Naive thymus-derived CD8-positive, alpha-beta T cell (primary cell): ENCODE results near the gene PSMC6. TPM values are rescaled to one million over a fixed set of nuclear protein-coding genes. Genes with fewer than 3 reads are reported as not detected.

Experiments used
- ATAC-seq, 2 donors: fragments of 150-1000 bp; cut with Tn5 transposase in 1 of 2; sonication (Bioruptor Pico), chemical (Tn5 transposase) in 1 of 2; 1 replicate in 1 of 2; 2 replicates in 1 of 2; pipeline ENCODE4 v1.10.0; 2021; ENCODE audit warnings: mild to moderate bottlenecking in 2 of 2, moderate library complexity in 2 of 2
- POLR2A ChIA-PET: fragments of 350-600 bp; sonication (Branson Sonifier 250); formaldehyde crosslinking; loops from one replicate; lab custom pipeline; 2021; ENCODE audit warnings: antibody characterized with exemption; lab: Charles Lee
- DNase-seq, 10 donors: peaks; one replicate each; pipeline versions ENCODE4 v3.0.0 to v3.0.0-alpha.2; 2020 to 2022
- H3K27ac Mint-ChIP-seq, 10 donors: one replicate each; pipeline ENCODE4 v1.8.0; 2020 to 2022; ENCODE audit warnings: mild to moderate bottlenecking in 10 of 10, mixed read lengths in 10 of 10, moderate library complexity in 4 of 10, inconsistent platforms in 1 of 10
- H3K27me3 Mint-ChIP-seq, 5 donors: one replicate each; pipeline ENCODE4 v1.8.0; 2021 to 2022; ENCODE audit warnings: mixed read lengths in 5 of 5
- H3K36me3 Mint-ChIP-seq, 3 donors: one replicate each; pipeline ENCODE4 v1.8.0; 2020 to 2022; ENCODE audit warnings: mixed read lengths in 3 of 3, mild to moderate bottlenecking in 2 of 3, inconsistent platforms in 1 of 3
- H3K4me1 Mint-ChIP-seq, 4 donors: one replicate each; pipeline ENCODE4 v1.8.0; 2021 to 2022; ENCODE audit warnings: mixed read lengths in 4 of 4
- H3K4me3 Mint-ChIP-seq, 10 donors: one replicate each; pipeline ENCODE4 v1.8.0; 2020 to 2022; ENCODE audit warnings: mild to moderate bottlenecking in 10 of 10, mixed read lengths in 10 of 10, moderate library complexity in 6 of 10, inconsistent platforms in 1 of 10
- H3K9me3 Mint-ChIP-seq, 9 donors: one replicate each; pipeline ENCODE4 v1.8.0; 2020 to 2022; ENCODE audit warnings: mixed read lengths in 9 of 9, mild to moderate bottlenecking in 3 of 9, inconsistent platforms in 1 of 9, moderate library complexity in 1 of 9
- polyA plus RNA-seq, 3 donors: library from polyadenylated mRNA; unstranded; fragments of 300-500 nt; fragmentation: Illumina TruSeq; gene quantifications; one replicate each; pipeline ENCODE4 v1.2.3, GENCODE V29; 2021
- total RNA-seq, 8 experiments: library from RNA in 2 of 8; stranded (reverse) in 2 of 8; gene quantifications; one replicate each; pipeline ENCODE4 v1.2.3 and lab custom pipeline; 2021 to 2026

PSMC6 gene
- total RNA-seq: 100 to 1,000 TPM in 1 of 2 experiments, 10 to 100 TPM in 1; 100.0 to 103 TPM
- polyA plus RNA-seq: 10 to 100 TPM; 38.1 to 60.1 (median 52.0) TPM
- 71.8 to 170 (median 115) reads per million in 6 experiments for total RNA-seq (lab: John Stamatoyannopoulos, UW)

GRCh38 chr14:52706724-52707706 is at the start of gene PSMC6:
Gene PSMC6 (plus strand): TSS chr14:52707200. CDS start chr14:52707220, 20 bp downstream.
- H3K27ac Mint-ChIP-seq: peak within 1 kb of the TSS; percentile 95 to 99 (median 97)
- POLR2A ChIA-PET: interaction anchor here (0.6 to 1.9 kb wide), 13 partner anchors 11 to 446 kb away, joined by 3 to 12 read pairs (median 4); partner anchors contain the start of genes DDHD1, ERO1A, GPR137C and TXNDC16
- H3K9me3 Mint-ChIP-seq: peaks cover 0 to 4% (median 0%) of the 10 kb centered on the region in 9 donors
- peak within 1 kb of the TSS; percentile 93 to 99 (median 98) for H3K4me3 Mint-ChIP-seq
- no peaks in the 10 kb centered on the region for H3K27me3 Mint-ChIP-seq
- peaks cover 16 to 41% (median 31%) of the 10 kb centered on the region in 4 donors for H3K4me1 Mint-ChIP-seq
- peak; percentile 85 to 97 (median 92) for DNase-seq
- peaks cover 3 to 41% (median 4%) of the 10 kb centered on the region in 3 donors for H3K36me3 Mint-ChIP-seq
- ATAC-seq: peak; percentile 96 to 97

GRCh38 chr14:52660325-52660724 is 46.7 kb upstream of the PSMC6 start:
- DNase-seq: no peak
- Mint-ChIP-seq H3K27ac (no peak overlapping the region), H3K4me3 (no peak overlapping the region), H3K36me3 (peaks cover 10 to 64% (median 25%) of the 10 kb centered on the region in 3 donors), H3K27me3 (no peaks in the 10 kb centered on the region), H3K4me1 (peaks cover 0 to 2% (median 0%) of the 10 kb centered on the region in 4 donors), H3K9me3 (no peaks in the 10 kb centered on the region)
- POLR2A ChIA-PET: no interaction called here
- no peak for ATAC-seq

DNA sequence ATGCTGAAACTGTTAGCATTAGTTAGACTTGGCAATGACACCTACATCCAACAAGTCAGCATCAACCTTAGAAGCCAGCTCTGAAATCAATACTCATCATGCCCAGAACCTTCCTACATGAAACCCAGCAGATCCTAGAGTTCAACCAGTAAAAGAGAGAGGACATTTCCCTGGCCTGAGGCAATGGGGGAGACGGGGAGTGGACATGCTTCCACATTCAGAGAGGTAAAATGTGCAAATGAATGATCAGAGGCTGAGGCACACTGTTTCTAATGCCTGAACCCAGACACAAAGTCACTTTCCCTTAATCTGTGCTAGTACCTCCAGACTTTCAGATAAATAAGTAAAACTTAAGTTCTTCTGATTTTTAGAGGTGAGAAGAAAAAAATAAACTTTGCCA is 46.2 kb upstream of the PSMC6 start:
- no peak for DNase-seq
- Mint-ChIP-seq H3K9me3 (no peaks in the 10 kb centered on the region), H3K27ac (peak overlapping the region in 1 of 10 donors; percentile 80), H3K4me1 (peaks cover 0 to 2% (median 0%) of the 10 kb centered on the region in 4 donors), H3K4me3 (no peak overlapping the region), H3K36me3 (peaks cover 10 to 66% (median 29%) of the 10 kb centered on the region in 3 donors), H3K27me3 (no peaks in the 10 kb centered on the region)
- no peak for ATAC-seq
- POLR2A ChIA-PET: no interaction called here

DNA sequence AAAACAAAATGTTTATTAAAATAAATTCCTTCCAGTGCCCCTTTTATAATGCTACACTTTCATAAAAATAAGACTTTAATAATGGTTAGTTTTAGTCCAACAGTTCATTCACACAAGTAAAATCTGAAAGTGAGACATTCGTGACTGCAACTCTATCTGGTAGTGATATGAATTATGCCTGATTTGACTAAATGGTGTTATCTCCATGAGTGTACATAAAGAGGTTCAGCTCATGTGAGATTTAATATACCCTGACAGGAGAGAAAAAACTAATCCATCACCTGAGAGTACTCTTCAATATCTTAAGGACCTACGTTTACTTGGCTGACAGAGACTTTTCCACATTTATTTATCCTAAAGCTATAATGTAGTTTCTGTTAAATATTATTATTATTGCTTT is 45.7 kb upstream of the PSMC6 start:
- Mint-ChIP-seq H3K4me1 (peaks cover 0 to 2% (median 0%) of the 10 kb centered on the region in 4 donors), H3K4me3 (no peak overlapping the region), H3K9me3 (no peaks in the 10 kb centered on the region), H3K27me3 (no peaks in the 10 kb centered on the region), H3K27ac (no peak overlapping the region), H3K36me3 (peaks cover 10 to 65% (median 29%) of the 10 kb centered on the region in 3 donors)
- DNase-seq (no peak), ATAC-seq (no peak)
- POLR2A ChIA-PET: no interaction called here

- DNase-seq (no peak), ATAC-seq (no peak)
- POLR2A ChIA-PET: no interaction called here
- Mint-ChIP-seq H3K9me3 (no peaks in the 10 kb centered on the region), H3K4me1 (peaks cover 0 to 2% (median 0%) of the 10 kb centered on the region in 4 donors), H3K4me3 (no peak overlapping the region), H3K36me3 (peaks cover 10 to 57% (median 19%) of the 10 kb centered on the region in 3 donors), H3K27me3 (no peaks in the 10 kb centered on the region), H3K27ac (no peak overlapping the region)
Observed at GRCh38 chr14:52663850-52664249, 43.1 kb upstream of the PSMC6 start.

GRCh38 chr14:52678591-52678990 is 28.4 kb upstream of the PSMC6 start:
- peak in 1 of 10 donors; percentile 26 for DNase-seq
- peaks cover 0 to 68% (median 7%) of the 10 kb centered on the region in 3 donors for H3K36me3 Mint-ChIP-seq

GRCh38 chr14:52683985-52684520 is 22.9 kb upstream of the PSMC6 start:
- H3K36me3 Mint-ChIP-seq: peaks cover 0 to 26% (median 2%) of the 10 kb centered on the region in 3 donors
- peaks cover 29 to 51% (median 49%) of the 10 kb centered on the region in 4 donors for H3K4me1 Mint-ChIP-seq
- H3K4me3 Mint-ChIP-seq: peak overlapping the region in 2 of 10 donors; percentile 22 to 33
- POLR2A ChIA-PET: no interaction called here
- no peaks in the 10 kb centered on the region for H3K9me3 Mint-ChIP-seq
- ATAC-seq: no peak
- no peaks in the 10 kb centered on the region for H3K27me3 Mint-ChIP-seq
- no peak for DNase-seq
- H3K27ac Mint-ChIP-seq: peak overlapping the region in 7 of 10 donors; percentile 21 to 73 (median 48)

More at GRCh38 chr14:52678591-52678990, 28.4 kb upstream of the PSMC6 start:
- POLR2A ChIA-PET: interaction anchor here (1.3 kb wide), 1 partner anchor 63 kb away, joined by 3 read pairs; no protein-coding TSS in a partner anchor
- Mint-ChIP-seq H3K27me3 (no peaks in the 10 kb centered on the region), H3K27ac (peak overlapping the region in 1 of 10 donors; percentile 26), H3K4me1 (peaks cover 0 to 9% (median 3%) of the 10 kb centered on the region in 4 donors), H3K4me3 (no peak overlapping the region), H3K9me3 (no peaks in the 10 kb centered on the region)
- peak; percentile 62 to 72 for ATAC-seq

DNA sequence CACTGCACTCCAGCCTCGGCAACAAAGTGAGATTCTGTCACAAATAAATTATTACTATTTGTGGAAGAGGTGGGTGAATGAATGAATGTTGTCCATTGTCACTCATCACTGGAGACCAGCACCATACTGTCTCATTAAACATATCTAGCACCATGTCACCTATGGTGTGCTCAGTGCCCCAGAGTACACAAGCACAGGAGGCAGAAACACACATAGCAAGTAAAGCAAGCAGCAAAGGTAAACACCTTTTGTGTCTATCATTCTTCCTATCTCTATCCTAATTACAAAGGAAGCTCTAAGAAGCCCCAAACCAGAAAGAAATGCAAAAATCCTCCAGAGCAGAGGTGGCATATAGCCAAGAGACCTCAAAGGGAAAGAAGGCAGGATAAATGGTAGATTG is 20.8 kb upstream of the PSMC6 start:
- no peaks in the 10 kb centered on the region for H3K9me3 Mint-ChIP-seq
- ATAC-seq (no peak), DNase-seq (no peak)
- no peaks in the 10 kb centered on the region for H3K27me3 Mint-ChIP-seq
- H3K36me3 Mint-ChIP-seq: peaks cover 0 to 14% (median 0%) of the 10 kb centered on the region in 3 donors
- peak overlapping the region in 3 of 10 donors; percentile 54 to 75 (median 55) for H3K27ac Mint-ChIP-seq
- H3K4me1 Mint-ChIP-seq: peaks cover 31 to 68% (median 64%) of the 10 kb centered on the region in 4 donors
- peak overlapping the region in 5 of 10 donors; percentile 1 to 42 (median 22) for H3K4me3 Mint-ChIP-seq
- POLR2A ChIA-PET: interaction anchor here (0.8 to 1.8 kb wide), 2 partner anchors 9 to 14 kb away, joined by 3 to 7 read pairs; partner anchors contain the start of gene ERO1A

DNA sequence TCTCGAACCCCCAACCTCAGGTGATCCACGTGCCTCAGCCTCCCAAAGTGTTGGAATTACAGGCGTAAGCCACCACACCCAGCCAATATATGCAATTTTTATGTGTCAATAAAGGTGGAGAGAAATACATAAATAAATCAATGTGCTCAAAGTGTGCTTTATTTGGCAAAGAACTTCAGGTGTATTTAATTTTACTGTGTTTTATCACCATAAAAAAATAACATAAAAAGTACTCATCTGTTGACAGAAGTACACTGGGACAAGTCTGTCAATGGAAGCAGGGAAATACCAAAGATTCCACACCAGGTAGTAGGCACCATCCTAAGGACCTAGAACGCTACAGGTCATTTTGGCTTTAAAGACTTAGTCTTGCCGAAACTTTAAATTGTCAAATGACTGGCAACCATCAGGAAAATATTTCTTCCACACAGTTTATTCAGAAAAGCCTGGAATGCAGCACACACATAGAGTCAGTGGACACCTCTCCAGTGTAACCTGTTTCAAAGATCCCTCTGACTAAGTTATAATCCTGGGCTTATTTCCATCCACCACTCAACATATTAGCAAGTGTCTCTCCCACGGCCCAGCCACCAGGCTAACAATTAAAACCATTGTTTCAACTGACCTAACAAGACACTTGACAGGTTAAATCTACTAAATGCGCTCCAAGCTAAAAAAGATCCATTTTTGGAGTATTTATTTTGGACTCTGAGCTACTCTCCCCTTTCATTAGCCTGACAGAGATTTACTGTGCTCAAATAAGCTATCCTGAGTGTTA is 15.8 kb upstream of the PSMC6 start:
- Mint-ChIP-seq H3K36me3 (peaks cover 0 to 4% (median 3%) of the 10 kb centered on the region in 3 donors), H3K4me1 (peaks cover 39 to 85% (median 77%) of the 10 kb centered on the region in 4 donors), H3K27me3 (no peaks in the 10 kb centered on the region), H3K27ac (peak overlapping the region in 3 of 10 donors; percentile 20 to 33 (median 20)), H3K4me3 (peak overlapping the region in 7 of 10 donors; percentile 33 to 98 (median 71)), H3K9me3 (no peaks in the 10 kb centered on the region)
- DNase-seq (no peak), ATAC-seq (no peak)
- POLR2A ChIA-PET: interaction anchor here (0.6 kb wide), 1 partner anchor 701 kb away, joined by 4 read pairs; no protein-coding TSS in a partner anchor

- H3K4me3 Mint-ChIP-seq: peak overlapping the region; percentile 29 to 98 (median 69)
- peak in 1 of 2 donors; percentile 32 for ATAC-seq
- H3K27me3 Mint-ChIP-seq: no peaks in the 10 kb centered on the region
- POLR2A ChIA-PET: interaction anchor here (1.2 kb wide), 1 partner anchor 37 kb away, joined by 7 read pairs; the partner anchor contains the start of gene STYX
- DNase-seq: peak in 3 of 10 donors; percentile 9 to 34 (median 24)
- H3K36me3 Mint-ChIP-seq: peaks cover 0 to 4% (median 3%) of the 10 kb centered on the region in 3 donors
- peaks cover 31 to 73% (median 66%) of the 10 kb centered on the region in 4 donors for H3K4me1 Mint-ChIP-seq
- H3K27ac Mint-ChIP-seq: peak overlapping the region; percentile 3 to 92 (median 52)
- H3K9me3 Mint-ChIP-seq: no peaks in the 10 kb centered on the region
Observed at GRCh38 chr14:52692248-52692962, 14.6 kb upstream of the PSMC6 start.

DNA sequence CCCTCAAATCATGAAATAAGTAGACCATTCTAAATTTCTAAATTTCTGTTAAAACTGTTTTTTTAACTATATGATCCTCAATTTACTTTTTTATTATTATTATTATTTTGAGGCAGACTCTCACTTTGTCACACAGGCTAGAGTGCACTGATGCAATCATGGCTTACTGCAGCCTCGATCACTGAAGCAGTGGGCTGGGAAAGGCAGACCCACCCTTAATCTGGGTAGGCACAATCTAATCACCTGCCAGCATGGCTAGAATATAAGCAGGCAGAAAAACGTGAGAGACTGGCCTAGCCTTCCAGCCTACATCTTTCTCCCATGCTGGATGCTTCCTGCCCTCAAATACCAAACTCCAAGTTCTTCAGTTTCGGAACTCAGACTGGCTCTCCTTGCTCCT is 14.0 kb upstream of the PSMC6 start:
- DNase-seq (no peak), ATAC-seq (no peak)
- Mint-ChIP-seq H3K4me3 (peak overlapping the region in 9 of 10 donors; percentile 44 to 98 (median 72)), H3K9me3 (no peaks in the 10 kb centered on the region), H3K36me3 (peaks cover 0 to 4% (median 3%) of the 10 kb centered on the region in 3 donors), H3K27ac (peak overlapping the region in 4 of 10 donors; percentile 39 to 95 (median 73)), H3K27me3 (no peaks in the 10 kb centered on the region), H3K4me1 (peaks cover 28 to 66% (median 60%) of the 10 kb centered on the region in 4 donors)
- POLR2A ChIA-PET: interaction anchor here (1.2 kb wide), 1 partner anchor 37 kb away, joined by 7 read pairs; the partner anchor contains the start of gene STYX
